Small intestine (tissue), 7 donors: ENCODE results near the gene SETD1A. TPM values are rescaled to one million over a fixed set of nuclear protein-coding genes. Genes with fewer than 3 reads are reported as not detected.
A peak's percentile ranks its signal among the peaks of the same experiment; 100 is the strongest.

ENCODE experiments used
- DNase-seq, 2 donors: peaks; one replicate each; pipeline versions ENCODE4 v3.0.0 to v3.0.0-alpha.2; 2013
- FAIRE-seq: peaks from 2 replicates; lab custom pipeline; 2012; peaks lifted over from hg19 to GRCh38; lab: Jason Lieb, UNC
- H3K27ac ChIP-seq, 3 donors: one replicate each; pipeline ENCODE4 v1.5.1; 2013; ENCODE audit warnings: low read length in 2 of 3, mild to moderate bottlenecking in 2 of 3, control low read depth in 1 of 3, inconsistent platforms in 1 of 3, low read depth in 1 of 3, moderate library complexity in 1 of 3
- H3K27me3 ChIP-seq, 3 donors: one replicate each; pipeline ENCODE4 v1.6.1; 2013; ENCODE audit warnings: low read length in 3 of 3, inconsistent platforms in 1 of 3; ENCODE audit not compliant: control insufficient read depth in 3 of 3, insufficient read depth in 3 of 3
- H3K36me3 ChIP-seq, 3 donors: one replicate each; pipeline ENCODE4 v1.6.1; 2013; ENCODE audit warnings: low read length in 3 of 3, inconsistent platforms in 1 of 3, low read depth in 1 of 3, mild to moderate bottlenecking in 1 of 3, moderate library complexity in 1 of 3; ENCODE audit not compliant: control insufficient read depth in 3 of 3, insufficient read depth in 2 of 3
- H3K4me1 ChIP-seq, 3 donors: one replicate each; pipeline ENCODE4 v1.6.1; 2013; ENCODE audit warnings: low read length in 2 of 3, inconsistent platforms in 1 of 3, low read depth in 1 of 3, mild to moderate bottlenecking in 1 of 3, moderate library complexity in 1 of 3; ENCODE audit not compliant: control insufficient read depth in 3 of 3, insufficient read depth in 2 of 3
- H3K4me3 ChIP-seq, 3 donors: one replicate each; pipeline ENCODE4 v1.5.1; 2013; ENCODE audit warnings: low read length in 3 of 3, control low read depth in 1 of 3, inconsistent platforms in 1 of 3, low read depth in 1 of 3, mild to moderate bottlenecking in 1 of 3, moderate library complexity in 1 of 3
- H3K9me3 ChIP-seq, 2 donors: one replicate each; pipeline ENCODE4 v1.6.1; 2013; ENCODE audit warnings: low read depth in 1 of 2, low read length in 1 of 2; ENCODE audit not compliant: control insufficient read depth in 2 of 2, insufficient read depth in 1 of 2
- WGBS, 3 donors: extraction: QIAGEN DNeasy Blood & Tissue Kit; methylation state at CpG; one replicate each; pipeline ENCODE4 v1.1.7; 2013; 5-methylcytosine and 5-hydroxymethylcytosine counted together
- polyA plus RNA-seq, 4 donors: library from polyadenylated mRNA; stranded (reverse) in 3 of 4; unstranded in 1 of 4; fragments of 200-250 nt in 3 of 4; fragments of 120-200 nt in 1 of 4; gene quantifications; one replicate each; pipeline versions ENCODE4 v1.2.1 to v1.2.3, GENCODE V29; 2013
- donor health status: healthy with polysubstance abuse.
- donor health status: control.
- donor health status: control.
- donor health status: Bipolar disorder and iron deficiency.
- donor health status: healthy.

The SETD1A gene
- polyA plus RNA-seq, 4 donors = 6.9 to 11.4 (median 9.0) TPM

- Histone ChIP-seq H3K9me3 (no peaks in the 10 kb centered on the region), H3K27me3 (no peaks in the 10 kb centered on the region), H3K27ac (no peak overlapping the region), H3K36me3 (peaks cover 0 to 24% (median 0%) of the 10 kb centered on the region in 3 donors), H3K4me1 (peaks cover 0 to 34% (median 1%) of the 10 kb centered on the region in 3 donors), H3K4me3 (no peak overlapping the region)
- 31 to 43% (median 37%) methylated on average over 15 of the region's 15 CpGs for WGBS, 3 donors
- FAIRE-seq (no peak), DNase-seq (peak; percentile 75 to 88)
Observed at GRCh38 chr16:30953511-30954124, 3.9 kb upstream of the SETD1A start.

- H3K4me1 ChIP-seq = peaks cover 0 to 34% (median 4%) of the 10 kb centered on the region in 3 donors
Observed at GRCh38 chr16:30954993-30955392, 2.6 kb upstream of the SETD1A start.

GRCh38 chr16:30956601-30957455 is 726 bp upstream of the SETD1A start:
- no peaks in the 10 kb centered on the region for H3K9me3 ChIP-seq
- H3K36me3 ChIP-seq = peaks cover 5 to 42% (median 9%) of the 10 kb centered on the region in 3 donors
- FAIRE-seq (no peak), DNase-seq (peak; percentile 69 to 88)
- H3K27ac ChIP-seq = peak overlapping the region in 2 of 3 donors; percentile 96 to 98
- H3K4me1 ChIP-seq = peaks cover 0 to 25% (median 4%) of the 10 kb centered on the region in 3 donors
- H3K27me3 ChIP-seq = no peaks in the 10 kb centered on the region
- WGBS, 3 donors = 22 to 27% (median 27%) methylated on average over 42 of the region's 42 CpGs
- H3K4me3 ChIP-seq = peak overlapping the region; percentile 83 to 91 (median 83)

More at GRCh38 chr16:30954993-30955392, 2.6 kb upstream of the SETD1A start:
- H3K27ac ChIP-seq = no peak overlapping the region
- WGBS, 3 donors = 38 to 66% (median 39%) methylated on average over 8 of the region's 8 CpGs
- FAIRE-seq = no peak
- peaks cover under 1 to 35% (median 4%) of the 10 kb centered on the region in 3 donors for H3K36me3 ChIP-seq
- no peaks in the 10 kb centered on the region for H3K27me3 ChIP-seq
- no peaks in the 10 kb centered on the region for H3K9me3 ChIP-seq
- DNase-seq = peak in 1 of 2 donors; percentile 22
- H3K4me3 ChIP-seq = no peak overlapping the region

GRCh38 chr16:30958175-30959079 is 873 bp downstream of the SETD1A start:
- peak overlapping the region in 1 of 3 donors; percentile 98 for H3K27ac ChIP-seq
- H3K4me3 ChIP-seq = peak overlapping the region; percentile 66 to 91 (median 83)
- peaks cover 0 to 24% (median 4%) of the 10 kb centered on the region in 3 donors for H3K4me1 ChIP-seq
- FAIRE-seq (no peak), DNase-seq (peak in 1 of 2 donors; percentile 36)
- H3K9me3 ChIP-seq = no peaks in the 10 kb centered on the region
- 11 to 21% (median 12%) methylated on average over 23 to 55 of the region's 55 CpGs for WGBS, 3 donors
- peaks cover 8 to 51% (median 14%) of the 10 kb centered on the region in 3 donors for H3K36me3 ChIP-seq
- H3K27me3 ChIP-seq = no peaks in the 10 kb centered on the region

GRCh38 chr16:30961384-30961783 is 3.8 kb downstream of the SETD1A start:
- Histone ChIP-seq H3K4me1 (peaks cover 0 to 10% (median 4%) of the 10 kb centered on the region in 3 donors), H3K36me3 (peaks cover 21 to 72% (median 31%) of the 10 kb centered on the region in 3 donors), H3K4me3 (no peak overlapping the region), H3K27ac (no peak overlapping the region), H3K27me3 (no peaks in the 10 kb centered on the region), H3K9me3 (no peaks in the 10 kb centered on the region)
- 94 to 95% (median 95%) methylated on average over 11 of the region's 11 CpGs for whole genome bisulfite sequencing, 3 donors
- FAIRE-seq (no peak), DNase-seq (no peak)

- no peaks in the 10 kb centered on the region for H3K27me3 ChIP-seq
- H3K9me3 ChIP-seq = no peaks in the 10 kb centered on the region
- WGBS, 3 donors = 93 to 96% (median 94%) methylated on average over 17 to 18 of the region's 18 CpGs
- no peak overlapping the region for H3K27ac ChIP-seq
- H3K4me3 ChIP-seq = no peak overlapping the region
- FAIRE-seq (no peak), DNase-seq (no peak)
- peaks cover 0 to 1% (median 0%) of the 10 kb centered on the region in 3 donors for H3K4me1 ChIP-seq
- peaks cover 21 to 87% (median 35%) of the 10 kb centered on the region in 3 donors for H3K36me3 ChIP-seq
Observed at GRCh38 chr16:30963925-30964511, 6.5 kb downstream of the SETD1A start.

- H3K9me3 ChIP-seq = no peaks in the 10 kb centered on the region
- no peaks in the 10 kb centered on the region for H3K27me3 ChIP-seq
- H3K4me3 ChIP-seq = no peak overlapping the region
- 90 to 93% (median 92%) methylated on average over 30 to 33 of the region's 33 CpGs for WGBS, 3 donors
- FAIRE-seq (no peak), DNase-seq (no peak)
- no peaks in the 10 kb centered on the region for H3K4me1 ChIP-seq
- peaks cover 21 to 89% (median 38%) of the 10 kb centered on the region in 3 donors for H3K36me3 ChIP-seq
- H3K27ac ChIP-seq = no peak overlapping the region
Observed at GRCh38 chr16:30964574-30965226, 7.1 kb downstream of the SETD1A start.
